Gastrocnemius medialis (tissue), 4 donors: ENCODE measurements around the gene GCH1. TPM values are rescaled to one million over a fixed set of nuclear protein-coding genes. Genes with fewer than 3 reads are reported as not detected.
A peak's percentile ranks its signal among the peaks of the same experiment; 100 is the strongest.

Experiments used
- ATAC-seq, 2 donors: fragments of 150-250 bp; one replicate each; pipeline ENCODE4 v1.9.1; 2016
- DNase-seq, 2 donors: peaks; one replicate each; pipeline ENCODE4 v3.0.0-alpha.2; 2019
- H3K27ac ChIP-seq, 4 donors: fragments of 200-600 bp; sonication (generic); 1 replicate in 1 of 4; 2 replicates in 3 of 4; pipeline ENCODE4 v1.5.1; 2016 to 2018; ENCODE audit warnings: mild to moderate bottlenecking in 2 of 4, moderate library complexity in 1 of 4
- H3K27me3 ChIP-seq, 3 donors: fragments of 200-600 bp; sonication (generic) in 2 of 3; 1 replicate in 1 of 3; 2 replicates in 2 of 3; pipeline versions ENCODE4 v1.5.1 to v1.6.0; 2016 to 2019; ENCODE audit warnings: mild to moderate bottlenecking in 1 of 3, moderate library complexity in 1 of 3
- H3K36me3 ChIP-seq, 2 donors: fragments of 200-600 bp; sonication (generic) in 1 of 2; one replicate each; pipeline ENCODE4 v1.5.1; 2017 to 2018
- H3K4me1 ChIP-seq, 2 donors: fragments of 200-600 bp; sonication (generic) in 1 of 2; one replicate each; pipeline ENCODE4 v1.5.1; 2016 to 2017; ENCODE audit warnings: mild to moderate bottlenecking in 2 of 2
- H3K4me3 ChIP-seq, 4 donors: fragments of 200-600 bp; sonication (generic) in 3 of 4; 1 replicate in 1 of 4; 2 replicates in 3 of 4; pipeline ENCODE4 v1.5.1; 2016 to 2019; ENCODE audit warnings: mild to moderate bottlenecking in 2 of 4
- H3K9me3 ChIP-seq, 3 donors: fragments of 200-600 bp; sonication (generic) in 2 of 3; 1 replicate in 1 of 3; 2 replicates in 2 of 3; pipeline ENCODE4 v1.5.1; 2016 to 2019
- CTCF ChIP-seq, 5 experiments: fragments of 450-650 bp in 3 of 5; fragments of 200-600 bp in 2 of 5; sonication (generic) in 2 of 5; IDR thresholded peaks in 4 of 5; conservative IDR thresholded peaks in 1 of 5; 1 replicate in 4 of 5; 2 replicates in 1 of 5; pipeline ENCODE4 v1.5.1; 2016 to 2019; ENCODE audit warnings: antibody characterized with exemption in 5 of 5, mild to moderate bottlenecking in 3 of 5, moderate library complexity in 3 of 5
- POLR2A ChIP-seq, 2 donors: fragments of 450-650 bp; IDR thresholded peaks; one replicate each; pipeline ENCODE4 v1.6.1; 2017; ENCODE audit warnings: antibody characterized with exemption in 2 of 2, mild to moderate bottlenecking in 2 of 2, moderate library complexity in 2 of 2
- in situ Hi-C, 4 donors: fragments of 200-750 bp; cut with MboI; loops; one replicate each; pipeline versions ENCODE4 v1.15.0 to v1.8.0; 2017; ENCODE audit warnings: low sequenced_read_pairs in 4 of 4
- intact Hi-C: fragments of 100-400 bp; cut with DNase I; formaldehyde crosslinking; loops from one replicate; pipeline ENCODE4 v1.15.1; 2023; ENCODE audit warnings: low total_unique reads
- total RNA-seq, 4 donors: library from RNA; depleted of rRNA; stranded (reverse); fragments of >200 nt; gene quantifications; one replicate each; pipeline versions ENCODE4 v1.1.0 to v1.2.3, GENCODE V29; 2016

GCH1 gene
- total RNA-seq, 4 donors from 2014 or later = 0.53 to 1.6 (median 0.92) TPM

- in situ Hi-C loops (no loop called here), intact Hi-C loops (no loop called here)
- Histone ChIP-seq H3K27ac (no peak overlapping the region), H3K9me3 (no peaks in the 10 kb centered on the region), H3K36me3 (no peaks in the 10 kb centered on the region), H3K4me3 (no peak overlapping the region), H3K27me3 (no peaks in the 10 kb centered on the region), H3K4me1 (no peaks in the 10 kb centered on the region)
- ATAC-seq (no peak), DNase-seq (no peak)
- TF ChIP-seq POLR2A (IDR thresholded peaks at IDR 0.05) = no peak
Measured at GRCh38 chr14:54867011-54867410, 35.6 kb downstream of the GCH1 start.

GRCh38 chr14:54866588-54866987 lies 36.0 kb downstream of the GCH1 start:
- no peak overlapping the region for H3K4me3 ChIP-seq
- in situ Hi-C loops (no loop called here), intact Hi-C loops (no loop called here)
- no peaks in the 10 kb centered on the region for H3K27me3 ChIP-seq
- no peak for TF ChIP-seq CTCF (IDR thresholded peaks at IDR 0.05 in 4 of 5, conservative IDR thresholded peaks at IDR 0.05 in 1 of 5)
- no peak for TF ChIP-seq POLR2A (IDR thresholded peaks at IDR 0.05)
- H3K36me3 ChIP-seq = no peaks in the 10 kb centered on the region
- DNase-seq (no peak), ATAC-seq (no peak)
- H3K4me1 ChIP-seq = no peaks in the 10 kb centered on the region
- no peaks in the 10 kb centered on the region for H3K9me3 ChIP-seq
- H3K27ac ChIP-seq = no peak overlapping the region

DNA sequence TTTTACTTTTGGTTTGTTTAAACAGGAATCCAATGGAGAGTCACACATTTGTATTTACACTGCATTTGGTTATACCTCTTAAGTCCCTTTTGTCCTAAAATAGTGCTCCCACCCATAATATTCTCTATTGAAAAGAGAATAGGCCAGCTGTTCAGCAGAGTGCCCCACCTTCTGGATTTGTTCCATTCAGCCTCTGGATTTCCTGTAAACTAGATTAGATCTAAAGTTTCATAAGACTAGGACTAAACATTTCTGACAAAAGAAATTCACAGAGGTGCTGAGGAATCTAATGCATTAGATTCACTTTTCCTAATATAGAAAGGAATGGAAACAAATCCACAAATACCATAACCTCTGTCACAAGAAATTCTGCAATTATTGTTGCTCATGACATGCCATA lies 38.1 kb downstream of the GCH1 start:
- Histone ChIP-seq H3K27me3 (no peaks in the 10 kb centered on the region), H3K27ac (peak overlapping the region in 1 of 4 donors; percentile 18), H3K9me3 (no peaks in the 10 kb centered on the region), H3K4me3 (no peak overlapping the region), H3K4me1 (no peaks in the 10 kb centered on the region), H3K36me3 (no peaks in the 10 kb centered on the region)
- in situ Hi-C loops = no loop called here
- intact Hi-C loops = no loop called here
- peak in 1 of 2 donors; percentile 14 for ATAC-seq
- no peak for DNase-seq
- TF ChIP-seq POLR2A (IDR thresholded peaks at IDR 0.05) (no peak), CTCF (IDR thresholded peaks at IDR 0.05 in 4 of 5, conservative IDR thresholded peaks at IDR 0.05 in 1 of 5) (no peak)

DNA sequence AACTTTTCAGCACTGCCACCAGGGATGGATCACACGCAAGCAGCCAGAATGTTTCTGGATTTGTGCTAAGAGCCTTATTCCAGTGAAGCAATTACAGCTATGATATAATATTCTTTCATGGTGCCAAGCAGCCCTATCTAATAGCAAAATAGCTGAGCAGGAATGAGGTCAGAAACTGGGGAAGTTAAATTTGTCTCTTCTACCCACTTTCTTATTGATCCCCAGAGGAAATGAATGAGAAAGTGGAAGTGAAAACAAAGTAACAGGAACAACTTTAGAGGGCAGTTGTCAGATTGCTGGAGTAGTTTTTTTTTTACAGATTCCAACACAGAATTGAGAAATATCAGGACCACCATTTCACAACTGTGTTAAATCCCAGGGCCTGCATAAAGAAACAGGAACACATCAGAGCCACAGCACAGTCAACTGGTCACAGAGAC lies 44.8 kb downstream of the GCH1 start:
- TF ChIP-seq CTCF (IDR thresholded peaks at IDR 0.05 in 4 of 5, conservative IDR thresholded peaks at IDR 0.05 in 1 of 5) = no peak
- TF ChIP-seq POLR2A (IDR thresholded peaks at IDR 0.05) = no peak

DNA sequence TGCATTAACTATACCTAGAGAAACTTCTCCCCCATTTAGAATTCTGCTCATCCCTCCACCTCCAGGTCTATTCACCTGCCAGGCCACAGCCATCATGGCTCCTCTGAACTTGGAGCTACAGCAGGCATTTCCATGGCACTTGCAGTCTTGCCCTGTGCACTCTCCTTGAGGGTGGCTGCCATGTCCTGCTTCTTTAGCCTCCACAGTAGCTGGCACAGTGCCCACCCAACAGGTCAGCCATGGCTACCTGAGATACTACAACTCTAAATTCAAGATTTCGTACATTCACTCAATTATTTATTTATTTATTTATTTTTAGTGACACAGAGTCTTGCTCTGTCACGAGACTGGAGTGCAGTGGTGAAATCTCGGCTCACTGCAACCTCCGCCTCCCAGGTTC lies 46.5 kb downstream of the GCH1 start:
- no peaks in the 10 kb centered on the region for H3K36me3 ChIP-seq
- H3K9me3 ChIP-seq = no peaks in the 10 kb centered on the region
- ATAC-seq (no peak), DNase-seq (no peak)
- no peak overlapping the region for H3K4me3 ChIP-seq
- H3K27ac ChIP-seq = no peak overlapping the region
- H3K4me1 ChIP-seq = peaks cover 0 to 3% of the 10 kb centered on the region in 2 donors
- in situ Hi-C loops = no loop called here
- TF ChIP-seq CTCF (IDR thresholded peaks at IDR 0.05 in 4 of 5, conservative IDR thresholded peaks at IDR 0.05 in 1 of 5) (no peak), POLR2A (IDR thresholded peaks at IDR 0.05) (no peak)
- H3K27me3 ChIP-seq = no peaks in the 10 kb centered on the region
- intact Hi-C loops = no loop called here

More for the DNA sequence above, 44.8 kb downstream of the GCH1 start:
- H3K36me3 ChIP-seq = no peaks in the 10 kb centered on the region
- H3K4me3 ChIP-seq = no peak overlapping the region
- no peaks in the 10 kb centered on the region for H3K27me3 ChIP-seq
- H3K9me3 ChIP-seq = no peaks in the 10 kb centered on the region
- intact Hi-C loops = no loop called here
- in situ Hi-C loops = no loop called here
- peak; percentile 85 to 89 for ATAC-seq
- H3K27ac ChIP-seq = no peak overlapping the region
- no peak for DNase-seq
- peaks cover 0 to 3% of the 10 kb centered on the region in 2 donors for H3K4me1 ChIP-seq
